HepG2 (cell line): Measurements from ENCODE around the gene CKMT2. TPM values are rescaled to one million over a fixed set of nuclear protein-coding genes. Genes with fewer than 3 reads are reported as not detected.

ENCODE experiments used
- ATAC-seq: fragments of 200-7000 bp; cut with Tn5 transposase; 3 replicates; pipeline ENCODE4 v1.9.1; 2020; ENCODE audit warnings: mild to moderate bottlenecking, moderate library complexity
- BruUV-seq: library from RNA; stranded (reverse); fragments of 400-500 nt; replicated peaks from 2 replicates; lab custom pipeline; 2021; lab: Mats Ljungman, UMichigan
- CTCF ChIA-PET: fragments of 300-600 bp; formaldehyde crosslinking; extraction: SDS; loops from one replicate; lab custom pipeline; 2021; ENCODE audit warnings: low total read pairs, inconsistent platforms, low intra/inter-chr PET ratio; lab: Yijun Ruan, JAX
- POLR2A ChIA-PET: fragments of 350-600 bp; sonication (Branson Sonifier 250); formaldehyde crosslinking; loops from one replicate; lab custom pipeline; 2020; ENCODE audit warnings: antibody characterized with exemption, inconsistent platforms; lab: Yijun Ruan, JAX
- DNase-seq: peaks from one replicate; pipeline ENCODE4 v3.0.0-alpha.2; 2015; ENCODE audit warnings: low spot score
- FAIRE-seq: peaks from 3 replicates; lab custom pipeline; 2011; peaks lifted over from hg19 to GRCh38; lab: Jason Lieb, UNC
- H2AFZ ChIP-seq: one replicate; pipeline ENCODE4 v1.6.1; 2011; ENCODE audit warnings: low read length, inconsistent platforms
- H3K27ac ChIP-seq: fragments of 300-600 bp; 3 replicates; pipeline ENCODE4 v1.8.0; 2011; ENCODE audit warnings: mixed run types, mild to moderate bottlenecking, mixed read lengths, low read length, inconsistent platforms; ENCODE audit not compliant: insufficient read depth; ENCODE audit errors: extremely low read length
- H3K27me3 ChIP-seq, 2 experiments: fragments of 200-600 bp in 1 of 2; 2 replicates in 1 of 2; 3 replicates in 1 of 2; pipeline versions ENCODE4 v1.6.0 to v1.8.0; 2011; ENCODE audit warnings: low read length in 2 of 2, mild to moderate bottlenecking in 2 of 2, moderate library complexity in 2 of 2, inconsistent platforms in 1 of 2; ENCODE audit not compliant: insufficient read depth in 2 of 2, control insufficient read depth in 1 of 2
- H3K36me3 ChIP-seq, 2 experiments: fragments of 200-600 bp in 1 of 2; replicated peaks in 1 of 2; 2 replicates in 1 of 2; 3 replicates in 1 of 2; pipeline versions ENCODE4 v1.5.1 to v1.8.0; 2011; ENCODE audit warnings: low read length in 2 of 2, inconsistent platforms in 1 of 2; ENCODE audit not compliant: insufficient read depth in 2 of 2, control insufficient read depth in 1 of 2
- H3K4me1 ChIP-seq: 2 replicates; pipeline ENCODE4 v1.5.1; 2012; ENCODE audit warnings: low read length, inconsistent platforms; ENCODE audit not compliant: insufficient read depth
- H3K4me2 ChIP-seq: 2 replicates; pipeline ENCODE4 v1.6.0; 2011; ENCODE audit warnings: low read depth, low read length, inconsistent platforms
- H3K4me3 ChIP-seq, 3 experiments: fragments of 200-600 bp in 1 of 3; sonication (generic), shearing (Covaris generic) in 1 of 3; replicated peaks in 1 of 3; 2 replicates each; pipeline ENCODE4 v1.5.1; 2011 to 2016; ENCODE audit warnings: low read length in 3 of 3, inconsistent platforms in 2 of 3, low read depth in 2 of 3, mild to moderate bottlenecking in 2 of 3, control low read depth in 1 of 3, mixed read lengths in 1 of 3; ENCODE audit not compliant: insufficient read depth in 1 of 3
- H3K79me2 ChIP-seq: one replicate; pipeline ENCODE4 v1.6.1; 2011; ENCODE audit warnings: low read length, inconsistent platforms; ENCODE audit not compliant: insufficient read depth
- H3K9ac ChIP-seq: 2 replicates; pipeline ENCODE4 v1.6.0; 2011; ENCODE audit warnings: mild to moderate bottlenecking, low read depth, low read length, inconsistent platforms; ENCODE audit not compliant: insufficient read depth
- H3K9me3 ChIP-seq: 2 replicates; pipeline ENCODE4 v1.5.1; 2012; ENCODE audit warnings: mild to moderate bottlenecking, low read length
- H4K20me1 ChIP-seq: 2 replicates; pipeline ENCODE4 v1.6.0; 2011; ENCODE audit warnings: inconsistent platforms, mild to moderate bottlenecking, low read length, moderate library complexity; ENCODE audit not compliant: insufficient read depth
- AGO1 ChIP-seq: fragments of 200-400 bp; formaldehyde crosslinking; IDR thresholded peaks from 2 replicates; pipeline ENCODE4 v1.6.1; 2017; ENCODE audit warnings: mild to moderate bottlenecking, low read depth, low read length, moderate library complexity; ENCODE audit not compliant: poor library complexity, severe bottlenecking
- FOSL1 ChIP-seq: sonication (generic); formaldehyde crosslinking; IDR thresholded peaks from 2 replicates; pipeline ENCODE4 v1.9.0; 2021; ENCODE audit warnings: missing genetic modification reagents, borderline replicate concordance
- HES4 ChIP-seq: sonication (generic); formaldehyde crosslinking; IDR thresholded peaks from 2 replicates; pipeline ENCODE4 v1.9.0; 2021; ENCODE audit warnings: mild to moderate bottlenecking, missing genetic modification reagents, borderline replicate concordance
- KLF15 ChIP-seq: sonication (generic); formaldehyde crosslinking; IDR thresholded peaks from 2 replicates; pipeline ENCODE4 v1.8.1; 2023; ENCODE audit warnings: borderline replicate concordance, mild to moderate bottlenecking, inconsistent platforms, missing genetic modification reagents, mixed read lengths
- MTF1 ChIP-seq: sonication (generic); formaldehyde crosslinking; IDR thresholded peaks from 2 replicates; pipeline ENCODE4 v1.5.0; 2020; ENCODE audit warnings: missing genetic modification reagents
- SOX13 ChIP-seq, 3 experiments: fragments of 450-650 bp in 1 of 3; sonication (generic) in 1 of 3; formaldehyde crosslinking in 1 of 3; IDR thresholded peaks in 2 of 3; conservative IDR thresholded peaks in 1 of 3; 2 replicates each; pipeline versions ENCODE4 v1.5.0 to v1.6.1; 2016 to 2020; ENCODE audit warnings: antibody characterized with exemption in 1 of 3, mild to moderate bottlenecking in 1 of 3, missing compliant biosample characterization in 1 of 3, missing genetic modification reagents in 1 of 3, moderate library complexity in 1 of 3
- SP1 ChIP-seq, 2 experiments: fragments of 450-650 bp in 1 of 2; sonication (generic) in 1 of 2; formaldehyde crosslinking in 1 of 2; IDR thresholded peaks; 2 replicates each; pipeline versions ENCODE4 v1.4.0 to v1.6.1; 2016 to 2020; ENCODE audit warnings: missing genetic modification reagents in 1 of 2
- TEAD2 ChIP-seq: sonication (generic); formaldehyde crosslinking; IDR thresholded peaks from 2 replicates; pipeline ENCODE4 v1.9.0; 2021; ENCODE audit warnings: missing genetic modification reagents
- ZFP1 ChIP-seq: IDR thresholded peaks from 2 replicates; pipeline ENCODE4 v1.6.1; 2016
- ZSCAN22 ChIP-seq: sonication (generic); formaldehyde crosslinking; IDR thresholded peaks from 2 replicates; pipeline ENCODE4 v1.4.0; 2020; ENCODE audit warnings: mild to moderate bottlenecking, missing genetic modification reagents
- WGBS: methylation state at CpG from one replicate; pipeline ENCODE4 v1.1.6; 2017; ENCODE audit warnings: low lambda C conversion rate; 5-methylcytosine and 5-hydroxymethylcytosine counted together
- in situ Hi-C: cut with HindIII; loops from 2 replicates; pipeline ENCODE4 v1.10.0; 2017; ENCODE audit warnings: low pct_unique_long_range_greater_than_20kb; ENCODE audit not compliant: extremely low pct_ligation_motif_present
- intact Hi-C: fragments of 100-400 bp; cut with micrococcal nuclease; formaldehyde crosslinking; loops from one replicate; pipeline ENCODE4 v1.10.0; 2022; ENCODE audit not compliant: unreplicated experiment
- polyA plus RNA-seq, 8 experiments: library from polyadenylated mRNA; depleted of rRNA in 3 of 8; stranded (reverse) in 7 of 8; unstranded in 1 of 8; fragments of >200 nt; fragmentation: Illumina TruSeq in 4 of 8; extraction: Trizol in 4 of 8; gene quantifications; 2 replicates each; pipeline versions ENCODE4 v1.2.1 to v1.2.3, GENCODE V29; 2011 to 2016; ENCODE audit warnings: low read depth in 4 of 8, missing spikeins in 1 of 8, mixed read lengths in 1 of 8; ENCODE audit not compliant: insufficient read depth in 1 of 8
- total RNA-seq, 5 experiments: library from RNA; depleted of rRNA; stranded (reverse); fragments of >200 nt; fragmentation: Illumina TruSeq; extraction: Trizol; gene quantifications; 2 replicates each; pipeline ENCODE4 v1.2.3, GENCODE V29; 2016; ENCODE audit warnings: low read depth in 1 of 5
- TF ChIP-seq, protein P1 (sequence below): sonication (generic); formaldehyde crosslinking; IDR thresholded peaks from 2 replicates; pipeline ENCODE4 v1.5.0; 2020; ENCODE audit warnings: mild to moderate bottlenecking, missing genetic modification reagents
- TF ChIP-seq, protein P2 (sequence below), 2 experiments: fragments of 450-650 bp in 1 of 2; sonication (generic) in 1 of 2; formaldehyde crosslinking; IDR thresholded peaks; 2 replicates each; pipeline versions ENCODE4 v1.5.0 to v1.8.0; 2020 to 2022; ENCODE audit warnings: mild to moderate bottlenecking in 1 of 2, missing genetic modification reagents in 1 of 2
- TF ChIP-seq, protein P3 (sequence below), 2 experiments: sonication (generic) in 1 of 2; formaldehyde crosslinking in 1 of 2; IDR thresholded peaks; 2 replicates each; pipeline versions ENCODE4 v1.4.0 to v1.6.1; 2016 to 2020; ENCODE audit warnings: borderline replicate concordance in 1 of 2, low read depth in 1 of 2, mild to moderate bottlenecking in 1 of 2, missing genetic modification reagents in 1 of 2
- TF ChIP-seq, protein P4 (sequence below): IDR thresholded peaks from 2 replicates; pipeline ENCODE4 v1.6.1; 2016; ENCODE audit warnings: low read depth, borderline replicate concordance
- TF ChIP-seq, protein P5 (sequence below): fragments of 450-650 bp; IDR thresholded peaks from 2 replicates; pipeline ENCODE4 v1.6.1; 2017

CKMT2 gene
- total and polyA plus RNA-seq, 2 of the 13 experiments (the other 11 are each of a cell fraction or from before 2014, with no cell fraction given) = 1.2 to 8.8 TPM

DNA sequence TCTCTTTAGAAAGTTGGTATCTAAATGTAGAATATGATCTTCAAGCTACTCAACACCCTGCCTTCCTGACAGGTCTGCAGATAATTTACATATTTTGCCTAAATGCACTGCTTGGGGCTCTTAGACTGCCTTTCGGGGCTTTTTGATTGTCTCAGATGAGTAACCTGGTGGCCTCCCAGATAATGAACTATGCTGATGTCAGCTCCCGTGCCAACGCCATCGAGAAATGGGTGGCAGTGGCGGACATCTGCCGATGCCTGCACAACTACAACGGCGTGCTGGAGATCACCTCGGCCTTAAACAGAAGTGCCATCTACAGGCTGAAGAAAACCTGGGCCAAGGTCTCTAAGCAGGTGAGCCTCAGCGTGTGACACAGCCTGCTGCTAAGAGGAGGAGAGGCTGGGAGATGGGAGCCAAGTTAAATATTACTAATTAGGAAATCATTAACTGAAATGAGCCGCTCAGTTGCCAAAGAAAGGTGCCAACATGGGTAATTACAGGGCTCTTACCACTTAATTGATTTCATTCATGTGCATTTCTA is 20.8 kb upstream of the CKMT2 start:
- no peak overlapping the region for H3K4me2 ChIP-seq
- no peaks in the 10 kb centered on the region for H3K4me1 ChIP-seq
- in situ Hi-C loops = no loop called here
- no peak overlapping the region for H3K4me3 ChIP-seq
- H3K9me3 ChIP-seq = no peaks in the 10 kb centered on the region
- no peak overlapping the region for H3K27ac ChIP-seq
- FAIRE-seq (no peak), DNase-seq (no peak), ATAC-seq (peak; percentile 51)
- no peak overlapping the region for H3K9ac ChIP-seq
- no peak overlapping the region for H2AFZ ChIP-seq
- H3K36me3 ChIP-seq = peaks cover 13 to 38% of the 10 kb centered on the region in 2 experiments
- no peaks in the 10 kb centered on the region for H4K20me1 ChIP-seq
- ChIA-PET CTCF (no interaction called here), POLR2A (no interaction called here)
- no peaks in the 10 kb centered on the region for H3K27me3 ChIP-seq
- no peaks in the 10 kb centered on the region for H3K79me2 ChIP-seq
- BruUV-seq = no TSS peak
- 94% methylated on average over 11 of the region's 11 CpGs for WGBS
- intact Hi-C loops = no loop called here
- TF ChIP-seq, protein P1, sequence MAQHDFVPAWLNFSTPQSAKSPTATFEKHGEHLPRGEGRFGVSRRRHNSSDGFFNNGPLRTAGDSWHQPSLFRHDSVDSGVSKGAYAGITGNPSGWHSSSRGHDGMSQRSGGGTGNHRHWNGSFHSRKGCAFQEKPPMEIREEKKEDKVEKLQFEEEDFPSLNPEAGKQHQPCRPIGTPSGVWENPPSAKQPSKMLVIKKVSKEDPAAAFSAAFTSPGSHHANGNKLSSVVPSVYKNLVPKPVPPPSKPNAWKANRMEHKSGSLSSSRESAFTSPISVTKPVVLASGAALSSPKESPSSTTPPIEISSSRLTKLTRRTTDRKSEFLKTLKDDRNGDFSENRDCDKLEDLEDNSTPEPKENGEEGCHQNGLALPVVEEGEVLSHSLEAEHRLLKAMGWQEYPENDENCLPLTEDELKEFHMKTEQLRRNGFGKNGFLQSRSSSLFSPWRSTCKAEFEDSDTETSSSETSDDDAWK (CRISPR knock-in tag) = no peak
- TF ChIP-seq, protein P2, sequence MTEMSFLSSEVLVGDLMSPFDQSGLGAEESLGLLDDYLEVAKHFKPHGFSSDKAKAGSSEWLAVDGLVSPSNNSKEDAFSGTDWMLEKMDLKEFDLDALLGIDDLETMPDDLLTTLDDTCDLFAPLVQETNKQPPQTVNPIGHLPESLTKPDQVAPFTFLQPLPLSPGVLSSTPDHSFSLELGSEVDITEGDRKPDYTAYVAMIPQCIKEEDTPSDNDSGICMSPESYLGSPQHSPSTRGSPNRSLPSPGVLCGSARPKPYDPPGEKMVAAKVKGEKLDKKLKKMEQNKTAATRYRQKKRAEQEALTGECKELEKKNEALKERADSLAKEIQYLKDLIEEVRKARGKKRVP (CRISPR knock-in tag; IDR thresholded peaks at IDR 0.05) = no peak
- TF ChIP-seq AGO1 (no peak), ZFP1 (CRISPR knock-in tag) (no peak), HES4 (CRISPR knock-in tag) (no peak), SP1 (IDR thresholded peaks at IDR 0.05) (no peak), SP1 (CRISPR knock-in tag; IDR thresholded peaks at IDR 0.05) (no peak), SOX13 (IDR thresholded peaks at IDR 0.05) (no peak), SOX13 (CRISPR knock-in tag; conservative IDR thresholded peaks at IDR 0.05 in 1 of 2, IDR thresholded peaks at IDR 0.05 in 1 of 2) (no peak), TEAD2 (CRISPR knock-in tag) (no peak), FOSL1 (no peak), KLF15 (CRISPR knock-in tag) (no peak), ZSCAN22 (CRISPR knock-in tag) (no peak), MTF1 (no peak)
- TF ChIP-seq, protein P3, sequence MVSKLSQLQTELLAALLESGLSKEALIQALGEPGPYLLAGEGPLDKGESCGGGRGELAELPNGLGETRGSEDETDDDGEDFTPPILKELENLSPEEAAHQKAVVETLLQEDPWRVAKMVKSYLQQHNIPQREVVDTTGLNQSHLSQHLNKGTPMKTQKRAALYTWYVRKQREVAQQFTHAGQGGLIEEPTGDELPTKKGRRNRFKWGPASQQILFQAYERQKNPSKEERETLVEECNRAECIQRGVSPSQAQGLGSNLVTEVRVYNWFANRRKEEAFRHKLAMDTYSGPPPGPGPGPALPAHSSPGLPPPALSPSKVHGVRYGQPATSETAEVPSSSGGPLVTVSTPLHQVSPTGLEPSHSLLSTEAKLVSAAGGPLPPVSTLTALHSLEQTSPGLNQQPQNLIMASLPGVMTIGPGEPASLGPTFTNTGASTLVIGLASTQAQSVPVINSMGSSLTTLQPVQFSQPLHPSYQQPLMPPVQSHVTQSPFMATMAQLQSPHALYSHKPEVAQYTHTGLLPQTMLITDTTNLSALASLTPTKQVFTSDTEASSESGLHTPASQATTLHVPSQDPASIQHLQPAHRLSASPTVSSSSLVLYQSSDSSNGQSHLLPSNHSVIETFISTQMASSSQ (IDR thresholded peaks at IDR 0.05; ENCODE audit: low read depth) = no peak
- TF ChIP-seq, protein P3 (CRISPR knock-in tag; IDR thresholded peaks at IDR 0.05; ENCODE audit: borderline replicate concordance) = no peak
- TF ChIP-seq, protein P4, sequence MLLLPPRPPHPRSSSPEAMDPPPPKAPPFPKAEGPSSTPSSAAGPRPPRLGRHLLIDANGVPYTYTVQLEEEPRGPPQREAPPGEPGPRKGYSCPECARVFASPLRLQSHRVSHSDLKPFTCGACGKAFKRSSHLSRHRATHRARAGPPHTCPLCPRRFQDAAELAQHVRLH (CRISPR knock-in tag) = no peak
- TF ChIP-seq, protein P5, sequence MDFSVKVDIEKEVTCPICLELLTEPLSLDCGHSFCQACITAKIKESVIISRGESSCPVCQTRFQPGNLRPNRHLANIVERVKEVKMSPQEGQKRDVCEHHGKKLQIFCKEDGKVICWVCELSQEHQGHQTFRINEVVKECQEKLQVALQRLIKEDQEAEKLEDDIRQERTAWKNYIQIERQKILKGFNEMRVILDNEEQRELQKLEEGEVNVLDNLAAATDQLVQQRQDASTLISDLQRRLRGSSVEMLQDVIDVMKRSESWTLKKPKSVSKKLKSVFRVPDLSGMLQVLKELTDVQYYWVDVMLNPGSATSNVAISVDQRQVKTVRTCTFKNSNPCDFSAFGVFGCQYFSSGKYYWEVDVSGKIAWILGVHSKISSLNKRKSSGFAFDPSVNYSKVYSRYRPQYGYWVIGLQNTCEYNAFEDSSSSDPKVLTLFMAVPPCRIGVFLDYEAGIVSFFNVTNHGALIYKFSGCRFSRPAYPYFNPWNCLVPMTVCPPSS = no peak
